Cardiac muscle cell (in vitro differentiated cells and primary cell): ENCODE measurements around the gene BID. TPM values are rescaled to one million over a fixed set of nuclear protein-coding genes. Genes with fewer than 3 reads are reported as not detected.

Source experiments
- DNase-seq, 2 donors: peaks; one replicate each; pipeline versions ENCODE4 v3.0.0 to v3.0.0-alpha.2; 2010 to 2017; ENCODE audit warnings: low read depth in 1 of 2, low spot score in 1 of 2
- H3K27ac ChIP-seq: fragments of 200-600 bp; sonication (generic); 2 replicates; pipeline ENCODE4 v1.5.1; 2016
- H3K27me3 ChIP-seq: fragments of 200-600 bp; sonication (generic); 2 replicates; pipeline ENCODE4 v1.6.0; 2016; ENCODE audit warnings: control low read depth
- H3K36me3 ChIP-seq: fragments of 200-600 bp; sonication (generic); 2 replicates; pipeline ENCODE4 v1.5.1; 2016; ENCODE audit warnings: control low read depth
- H3K4me1 ChIP-seq: fragments of 200-600 bp; sonication (generic); 2 replicates; pipeline ENCODE4 v1.8.1; 2017; ENCODE audit warnings: low read depth, mild to moderate bottlenecking, mixed run types
- H3K4me3 ChIP-seq: fragments of 200-600 bp; sonication (generic); 2 replicates; pipeline ENCODE4 v1.5.1; 2016; ENCODE audit warnings: mild to moderate bottlenecking
- H3K9me3 ChIP-seq: fragments of 200-600 bp; sonication (generic); 2 replicates; pipeline ENCODE4 v1.5.1; 2017; ENCODE audit warnings: low read depth, mild to moderate bottlenecking, control low read depth
- polyA plus RNA-seq: library from polyadenylated mRNA; unstranded; fragments of >200 nt; fragmentation: Nextera tagmentation; extraction: Ambion mirVana; gene quantifications from 2 replicates; pipeline ENCODE4 v1.2.1, GENCODE V29; 2016
- total RNA-seq: library from RNA; depleted of rRNA; stranded (reverse); fragments of >200 nt; gene quantifications from 2 replicates; pipeline ENCODE4 v1.2.3, GENCODE V29; 2016
- TF ChIP-seq, protein P1 (sequence below): IDR thresholded peaks from 2 replicates; pipeline ENCODE4 v1.5.1; 2012; ENCODE audit warnings: low read depth, mild to moderate bottlenecking, low read length

The BID gene
- total and polyA plus RNA-seq, 2 experiments from 2014 or later = 30.8 to 57.7 TPM

DNA sequence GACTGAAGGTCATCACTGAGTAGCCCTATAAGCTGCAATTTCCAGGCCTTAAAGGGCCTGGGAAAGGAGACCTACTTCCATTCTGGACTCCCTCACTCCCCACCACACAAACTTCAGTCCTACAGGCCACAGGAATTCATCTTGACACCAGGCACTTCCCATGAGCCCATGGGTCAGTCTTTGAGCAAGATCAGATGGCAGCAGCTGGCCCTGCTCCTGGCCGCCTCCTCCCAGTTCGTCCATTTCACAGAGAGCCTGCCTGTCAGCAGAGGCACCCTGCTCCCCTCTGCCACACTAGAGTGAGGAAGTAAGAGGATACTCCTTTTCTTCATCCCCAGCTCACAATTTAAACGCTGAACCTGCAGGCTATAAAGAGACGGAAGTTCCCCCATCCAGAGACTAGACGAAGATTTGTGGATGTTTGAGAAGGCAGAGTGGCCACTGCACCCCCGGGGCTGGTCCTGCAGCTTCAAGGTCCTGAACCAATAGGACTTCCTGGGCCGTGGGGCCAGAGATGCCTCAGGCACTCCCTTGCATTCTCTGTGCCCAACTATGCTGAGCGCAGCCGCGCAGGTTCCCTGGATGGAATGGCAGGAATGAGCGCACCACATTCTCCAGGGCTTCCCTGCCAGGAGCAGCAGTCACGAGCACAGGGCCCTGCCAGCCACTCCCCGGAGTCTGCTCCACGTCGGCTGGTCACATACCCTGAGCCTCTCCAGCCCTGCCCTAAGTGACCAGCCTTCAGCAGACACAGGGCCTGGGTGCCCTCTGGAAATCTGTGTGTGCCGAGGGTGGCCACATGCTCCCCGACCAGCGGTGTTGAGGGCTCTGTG is 33.5 kb upstream of the BID start:
- H3K4me1 ChIP-seq = no peaks in the 10 kb centered on the region
- H3K4me3 ChIP-seq = no peak overlapping the region
- H3K27me3 ChIP-seq = no peaks in the 10 kb centered on the region
- no peak overlapping the region for H3K27ac ChIP-seq
- peaks cover 24% of the 10 kb centered on the region for H3K36me3 ChIP-seq
- TF ChIP-seq, protein P1, sequence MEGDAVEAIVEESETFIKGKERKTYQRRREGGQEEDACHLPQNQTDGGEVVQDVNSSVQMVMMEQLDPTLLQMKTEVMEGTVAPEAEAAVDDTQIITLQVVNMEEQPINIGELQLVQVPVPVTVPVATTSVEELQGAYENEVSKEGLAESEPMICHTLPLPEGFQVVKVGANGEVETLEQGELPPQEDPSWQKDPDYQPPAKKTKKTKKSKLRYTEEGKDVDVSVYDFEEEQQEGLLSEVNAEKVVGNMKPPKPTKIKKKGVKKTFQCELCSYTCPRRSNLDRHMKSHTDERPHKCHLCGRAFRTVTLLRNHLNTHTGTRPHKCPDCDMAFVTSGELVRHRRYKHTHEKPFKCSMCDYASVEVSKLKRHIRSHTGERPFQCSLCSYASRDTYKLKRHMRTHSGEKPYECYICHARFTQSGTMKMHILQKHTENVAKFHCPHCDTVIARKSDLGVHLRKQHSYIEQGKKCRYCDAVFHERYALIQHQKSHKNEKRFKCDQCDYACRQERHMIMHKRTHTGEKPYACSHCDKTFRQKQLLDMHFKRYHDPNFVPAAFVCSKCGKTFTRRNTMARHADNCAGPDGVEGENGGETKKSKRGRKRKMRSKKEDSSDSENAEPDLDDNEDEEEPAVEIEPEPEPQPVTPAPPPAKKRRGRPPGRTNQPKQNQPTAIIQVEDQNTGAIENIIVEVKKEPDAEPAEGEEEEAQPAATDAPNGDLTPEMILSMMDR = no peak
- peak in 1 of 2 donors; percentile 43 for DNase-seq
- no peaks in the 10 kb centered on the region for H3K9me3 ChIP-seq

DNA sequence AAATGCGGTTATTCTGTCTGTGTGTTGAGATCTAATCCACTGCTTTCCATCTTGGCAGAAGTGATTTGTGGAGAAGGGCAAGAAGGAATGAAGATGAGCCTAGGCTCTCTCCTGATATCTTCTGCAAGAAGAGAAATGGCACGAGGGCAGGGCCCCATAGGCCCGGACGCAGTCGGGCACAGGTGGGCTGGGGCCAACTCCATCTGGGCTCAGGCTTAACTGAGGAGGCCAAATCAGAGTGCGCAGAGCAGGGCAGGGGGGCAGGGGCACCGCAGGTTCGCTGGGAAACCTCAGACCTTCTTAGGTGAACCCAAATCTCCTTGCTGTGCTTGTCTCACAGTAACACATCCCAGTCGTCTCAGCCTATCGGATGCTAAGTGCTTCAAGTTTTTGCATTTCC is 32.8 kb upstream of the BID start:
- peaks cover 24% of the 10 kb centered on the region for H3K36me3 ChIP-seq
- H3K27me3 ChIP-seq = no peaks in the 10 kb centered on the region
- TF ChIP-seq, protein P1 = no peak
- H3K27ac ChIP-seq = no peak overlapping the region
- no peaks in the 10 kb centered on the region for H3K4me1 ChIP-seq
- DNase-seq = no peak
- no peak overlapping the region for H3K4me3 ChIP-seq
- no peaks in the 10 kb centered on the region for H3K9me3 ChIP-seq

DNA sequence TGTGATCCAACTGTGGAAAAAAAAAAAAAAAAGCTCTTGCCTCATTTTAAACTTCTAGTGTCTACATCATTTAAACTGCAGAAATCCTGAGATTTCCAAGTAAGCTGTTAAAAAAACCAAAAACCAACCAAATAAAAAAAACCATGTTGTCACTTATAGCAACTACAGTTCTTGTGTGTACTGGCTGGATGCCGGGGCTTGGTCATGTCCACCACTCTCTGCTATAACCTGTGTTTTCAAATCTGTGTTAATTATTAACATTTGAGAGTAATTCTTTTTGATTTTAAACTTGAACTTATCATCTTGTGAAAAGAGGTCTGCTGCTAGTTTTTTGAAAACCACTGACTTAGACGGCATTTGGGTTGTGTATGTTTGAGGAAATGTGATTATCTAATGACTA is 32.2 kb upstream of the BID start:
- no peak overlapping the region for H3K4me3 ChIP-seq
- no peak overlapping the region for H3K27ac ChIP-seq
- no peaks in the 10 kb centered on the region for H3K9me3 ChIP-seq
- H3K27me3 ChIP-seq = no peaks in the 10 kb centered on the region
- H3K36me3 ChIP-seq = peaks cover 24% of the 10 kb centered on the region
- H3K4me1 ChIP-seq = no peaks in the 10 kb centered on the region
- TF ChIP-seq, protein P1 = no peak
- no peak for DNase-seq

DNA sequence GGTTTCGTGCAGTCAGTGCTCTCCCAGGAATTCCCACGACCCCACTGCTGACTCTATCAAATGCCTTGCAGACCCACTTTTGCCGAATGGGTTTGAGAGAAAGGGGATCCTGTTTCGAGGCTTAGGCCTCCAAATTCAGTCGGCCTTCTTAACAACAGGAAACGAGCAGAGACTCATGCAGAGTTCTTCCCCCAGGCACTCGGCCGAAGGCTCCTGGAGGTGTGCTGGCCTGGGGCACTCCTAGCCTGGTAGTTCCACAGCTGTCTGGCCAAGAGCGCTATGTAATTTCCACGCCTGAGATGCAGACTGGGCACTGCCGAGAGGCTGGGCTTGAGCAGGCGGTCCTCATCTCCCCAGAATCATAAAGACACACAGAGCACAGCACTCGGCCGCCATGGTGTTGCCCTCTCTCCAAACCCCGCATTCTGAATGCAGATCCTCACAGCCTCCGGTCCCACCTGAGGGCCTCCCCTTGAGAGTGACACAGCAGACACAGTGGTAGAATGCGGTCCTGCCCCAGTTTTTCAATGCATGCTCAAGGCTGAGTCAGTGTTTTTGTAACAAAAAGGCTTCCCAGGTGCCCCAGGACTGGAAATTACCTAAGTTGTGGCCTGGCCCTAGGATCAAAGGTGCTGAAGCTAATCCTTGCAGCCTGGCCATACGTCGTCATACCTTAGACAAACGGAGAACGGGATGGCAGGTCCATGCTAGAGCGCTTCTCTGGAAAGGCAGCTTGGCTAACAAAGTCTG is 30.2 kb upstream of the BID start:
- TF ChIP-seq, protein P1 = no peak
- DNase-seq = no peak
- Histone ChIP-seq H3K36me3 (peaks cover 17% of the 10 kb centered on the region), H3K4me3 (no peak overlapping the region), H3K9me3 (no peaks in the 10 kb centered on the region), H3K4me1 (no peaks in the 10 kb centered on the region), H3K27ac (no peak overlapping the region), H3K27me3 (no peaks in the 10 kb centered on the region)

DNA sequence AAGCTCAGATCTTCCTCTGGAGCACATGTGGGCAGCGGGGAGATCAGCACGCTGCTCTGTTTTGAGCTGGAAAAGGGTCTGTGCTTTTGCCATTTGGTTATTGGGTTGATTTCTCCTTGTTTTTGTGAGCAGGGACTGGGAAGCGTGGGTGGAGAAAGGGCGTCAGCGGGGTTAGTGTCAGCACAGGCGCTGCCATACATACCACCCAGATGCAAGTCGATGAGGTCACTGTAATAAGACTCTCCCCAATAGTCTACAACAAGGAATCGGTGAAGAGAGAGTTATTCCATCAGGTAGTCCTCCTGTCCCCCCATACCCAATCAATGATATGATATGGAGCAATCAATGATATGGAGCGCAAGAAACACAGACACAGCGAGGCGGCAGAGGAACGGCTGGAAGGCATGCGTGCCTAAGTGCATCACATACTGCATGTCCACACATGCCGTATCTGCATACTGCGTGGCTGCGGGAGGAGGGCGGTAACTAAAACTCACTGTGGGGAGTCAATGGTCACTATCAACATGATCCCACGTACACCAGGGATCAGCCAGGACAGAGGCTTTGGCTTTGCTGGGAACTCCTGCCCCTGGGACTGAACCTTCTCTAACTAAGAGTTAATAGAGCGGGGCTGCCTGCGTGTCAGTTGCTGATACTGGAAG is 29.5 kb upstream of the BID start:
- no peaks in the 10 kb centered on the region for H3K4me1 ChIP-seq
- no peak for DNase-seq
- H3K27me3 ChIP-seq = no peaks in the 10 kb centered on the region
- peaks cover 17% of the 10 kb centered on the region for H3K36me3 ChIP-seq
- TF ChIP-seq, protein P1 = no peak
- H3K4me3 ChIP-seq = no peak overlapping the region
- H3K9me3 ChIP-seq = no peaks in the 10 kb centered on the region
- no peak overlapping the region for H3K27ac ChIP-seq
